Suprapubic skin (tissue), 4 donors: ENCODE measurements around the gene FADS6.

ENCODE experiments used
- EP300 ChIP-seq: sonication (generic); formaldehyde crosslinking; IDR thresholded peaks from one replicate; pipeline ENCODE4 v1.6.1; 2017; ENCODE audit warnings: antibody characterized with exemption
- POLR2A ChIP-seq, 2 donors: fragments of 450-650 bp; IDR thresholded peaks; one replicate each; pipeline ENCODE4 v1.6.1; 2017; ENCODE audit warnings: antibody characterized with exemption in 2 of 2, mild to moderate bottlenecking in 2 of 2, moderate library complexity in 2 of 2
- POLR2AphosphoS5 ChIP-seq, 3 donors: sonication (generic); formaldehyde crosslinking; IDR thresholded peaks; one replicate each; pipeline ENCODE4 v1.6.1; 2017; ENCODE audit warnings: antibody characterized with exemption in 3 of 3
- TF ChIP-seq, protein P1 (sequence below), 2 donors: fragments of 200-600 bp in 1 of 2; fragments of 450-650 bp in 1 of 2; sonication (generic) in 1 of 2; IDR thresholded peaks; one replicate each; pipeline ENCODE4 v1.5.1; 2016 to 2019; ENCODE audit warnings: antibody characterized with exemption in 2 of 2, mild to moderate bottlenecking in 1 of 2, moderate library complexity in 1 of 2

DNA sequence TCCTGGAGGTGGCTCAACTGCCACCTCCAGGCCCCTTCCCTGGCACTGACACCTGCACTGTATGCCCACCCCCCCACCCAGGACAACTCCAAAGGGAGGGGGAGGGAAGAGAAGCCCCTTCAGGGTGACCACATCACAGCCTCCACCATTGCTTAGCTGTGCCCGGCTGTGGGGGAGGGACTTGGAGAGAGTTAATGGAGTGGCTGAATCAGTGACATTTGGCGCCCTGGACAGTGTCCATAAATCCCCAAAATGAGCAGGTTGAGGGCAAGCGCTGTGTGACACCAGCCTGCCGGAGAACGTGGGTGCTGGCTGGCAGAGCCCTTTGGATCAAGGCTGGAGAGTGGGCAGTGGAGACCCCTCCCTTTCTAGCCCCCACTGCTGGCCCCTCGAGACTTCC is 28.7 kb upstream of the FADS6 start:
- TF ChIP-seq, protein P1, sequence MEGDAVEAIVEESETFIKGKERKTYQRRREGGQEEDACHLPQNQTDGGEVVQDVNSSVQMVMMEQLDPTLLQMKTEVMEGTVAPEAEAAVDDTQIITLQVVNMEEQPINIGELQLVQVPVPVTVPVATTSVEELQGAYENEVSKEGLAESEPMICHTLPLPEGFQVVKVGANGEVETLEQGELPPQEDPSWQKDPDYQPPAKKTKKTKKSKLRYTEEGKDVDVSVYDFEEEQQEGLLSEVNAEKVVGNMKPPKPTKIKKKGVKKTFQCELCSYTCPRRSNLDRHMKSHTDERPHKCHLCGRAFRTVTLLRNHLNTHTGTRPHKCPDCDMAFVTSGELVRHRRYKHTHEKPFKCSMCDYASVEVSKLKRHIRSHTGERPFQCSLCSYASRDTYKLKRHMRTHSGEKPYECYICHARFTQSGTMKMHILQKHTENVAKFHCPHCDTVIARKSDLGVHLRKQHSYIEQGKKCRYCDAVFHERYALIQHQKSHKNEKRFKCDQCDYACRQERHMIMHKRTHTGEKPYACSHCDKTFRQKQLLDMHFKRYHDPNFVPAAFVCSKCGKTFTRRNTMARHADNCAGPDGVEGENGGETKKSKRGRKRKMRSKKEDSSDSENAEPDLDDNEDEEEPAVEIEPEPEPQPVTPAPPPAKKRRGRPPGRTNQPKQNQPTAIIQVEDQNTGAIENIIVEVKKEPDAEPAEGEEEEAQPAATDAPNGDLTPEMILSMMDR (IDR thresholded peaks at IDR 0.05), result no peak
- TF ChIP-seq EP300 (no peak), POLR2AphosphoS5 (IDR thresholded peaks at IDR 0.05) (no peak), POLR2A (IDR thresholded peaks at IDR 0.05) (no peak)
